Activated effector memory CD4-positive, alpha-beta T cell treated with Interleukin-2 at 50 U/mL for 16 hours (primary cell): ENCODE results near the gene PMEL.
A peak's percentile ranks its signal among the peaks of the same experiment; 100 is the strongest.
"Not testable (repeated sequence)": the region's sequence is repeated elsewhere in the genome, so short reads cannot be mapped to it uniquely, and the experiment has no call there.

Experiments
- DNase-seq: peaks from one replicate; pipeline ENCODE4 v3.0.0-alpha.2; 2020

PMEL gene

DNA sequence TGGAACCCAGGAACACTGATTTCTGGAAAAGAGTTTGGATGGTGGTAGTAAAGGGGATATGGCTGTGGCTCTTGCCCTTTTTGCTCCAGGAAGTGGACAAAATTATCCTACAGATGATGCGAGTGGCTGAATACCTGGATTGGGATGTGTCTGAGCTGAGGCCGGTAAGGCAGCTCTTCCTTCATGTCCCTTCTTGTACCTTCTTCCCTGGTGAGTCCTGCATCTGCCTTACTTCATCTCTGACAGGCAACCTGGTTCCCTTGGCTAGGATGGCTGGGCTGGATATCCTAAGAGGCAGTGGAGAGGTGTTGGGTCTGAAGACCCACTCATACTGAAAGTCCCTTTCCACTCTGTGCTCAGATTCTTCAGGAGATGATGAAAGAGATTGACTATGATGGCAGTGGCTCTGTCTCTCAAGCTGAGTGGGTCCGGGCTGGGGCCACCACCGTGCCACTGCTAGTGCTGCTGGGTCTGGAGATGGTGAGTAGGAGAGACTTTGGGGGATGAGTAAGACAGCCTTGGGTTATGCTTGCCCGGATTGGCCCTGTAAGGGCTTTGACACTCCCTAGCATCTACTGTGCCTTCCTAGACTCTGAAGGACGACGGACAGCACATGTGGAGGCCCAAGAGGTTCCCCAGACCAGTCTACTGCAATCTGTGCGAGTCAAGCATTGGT, 26.9 kb downstream of the PMEL start:
- DNase-seq: no peak

DNA sequence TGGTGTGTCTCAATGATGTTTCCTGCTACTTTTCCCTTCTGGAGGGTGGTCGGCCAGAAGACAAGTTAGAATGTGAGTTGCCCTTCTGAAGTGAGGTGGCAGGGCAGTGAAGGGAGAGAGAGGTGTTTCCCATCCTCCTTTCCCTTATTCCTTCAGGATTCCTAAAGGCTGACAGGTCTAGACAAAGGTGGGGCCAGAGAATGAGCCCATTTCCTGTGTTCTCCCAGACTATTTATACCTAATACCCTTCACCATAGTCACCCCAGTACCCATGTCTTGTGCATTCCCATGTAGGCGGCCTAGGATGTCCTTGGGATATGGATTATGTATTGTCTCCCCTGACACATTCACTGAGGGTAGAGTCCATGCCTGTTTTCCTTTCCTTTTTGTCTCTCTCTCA, 27.9 kb downstream of the PMEL start:
- no peak for DNase-seq

DNA sequence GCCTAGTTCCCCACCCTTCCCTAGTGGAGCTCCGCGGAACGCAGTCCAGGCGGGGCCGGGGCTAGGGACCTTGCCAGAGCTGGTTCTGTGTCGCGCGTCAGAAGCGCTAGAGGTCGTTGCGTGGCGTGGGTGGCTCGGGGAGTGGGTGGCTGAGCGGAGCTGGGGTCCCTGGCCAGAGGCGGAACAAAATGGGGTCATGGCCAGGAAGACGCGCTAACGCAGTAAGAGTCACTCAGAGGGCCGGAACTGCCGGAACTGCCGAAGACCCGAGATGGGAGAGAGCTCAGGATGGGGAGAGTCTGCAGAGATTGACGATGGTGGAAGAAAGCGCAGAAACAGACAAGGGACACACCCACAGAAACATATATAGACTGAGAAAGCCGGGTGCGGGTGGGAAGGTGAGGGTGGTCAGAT, 30.1 kb downstream of the PMEL start:
- peak; percentile 14 for DNase-seq

DNA sequence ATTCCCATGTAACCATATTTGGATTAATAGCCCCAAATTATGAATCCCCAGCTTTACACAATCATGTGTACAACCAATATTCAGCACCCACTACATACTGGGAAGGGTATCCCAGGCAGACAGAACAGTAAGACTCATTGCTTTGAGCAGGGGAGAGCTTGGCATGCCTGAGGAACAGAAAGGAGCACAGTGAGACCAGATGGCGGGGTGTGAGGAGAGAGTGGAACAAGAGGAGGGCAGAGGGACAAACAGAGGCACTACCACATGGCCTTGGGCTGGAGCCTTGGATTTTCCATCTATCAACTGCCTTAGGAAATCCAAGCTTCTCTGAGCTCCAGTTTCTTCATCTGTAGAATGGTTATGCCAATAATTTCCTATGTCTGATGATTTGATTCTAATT, 31.1 kb downstream of the PMEL start:
- no peak for DNase-seq

DNA sequence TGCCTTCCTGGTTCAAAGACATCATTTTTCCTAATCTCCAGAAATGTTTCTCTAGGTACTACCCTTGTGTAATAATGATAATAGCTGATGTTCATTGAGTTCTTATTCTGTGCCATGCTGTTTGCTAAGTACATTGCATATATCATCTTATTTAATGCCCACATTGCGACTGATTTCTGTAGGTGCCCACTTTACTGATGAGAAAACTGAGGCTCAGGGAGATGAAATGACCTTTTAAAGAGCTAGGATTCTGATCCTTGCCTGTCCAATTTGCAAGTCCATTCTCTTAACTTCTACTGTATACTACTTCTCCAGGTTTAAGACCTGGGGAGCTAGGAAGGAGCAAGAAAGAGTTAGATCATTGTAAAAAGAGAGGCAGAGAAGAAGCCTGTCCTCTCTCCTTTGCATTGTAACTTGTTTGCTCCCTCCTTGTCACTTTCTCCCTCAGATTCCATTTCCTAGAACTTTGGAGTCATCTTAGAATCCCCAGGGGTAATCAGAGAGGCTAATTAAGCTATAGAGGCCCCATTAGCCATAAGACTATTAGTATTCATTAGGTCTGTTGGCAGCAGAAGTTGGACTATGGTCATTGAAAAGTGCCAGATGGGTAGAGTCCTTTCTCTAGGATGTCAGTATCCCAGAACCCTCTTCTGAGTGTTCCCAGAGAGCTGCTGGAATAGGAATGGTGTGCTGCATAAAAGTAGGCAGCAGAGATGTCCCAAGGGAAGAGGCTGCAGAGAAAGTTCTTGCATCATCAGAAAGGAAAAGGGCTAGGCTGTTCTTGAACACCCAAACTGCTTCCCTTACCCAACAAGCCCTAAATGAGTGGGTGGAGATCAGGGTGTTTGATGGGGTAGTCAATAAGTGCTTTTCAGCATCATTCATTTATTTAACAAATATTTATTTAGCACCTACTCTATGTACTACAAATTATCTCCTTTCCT, 31.8 kb downstream of the PMEL start:
- no peak for DNase-seq

DNA sequence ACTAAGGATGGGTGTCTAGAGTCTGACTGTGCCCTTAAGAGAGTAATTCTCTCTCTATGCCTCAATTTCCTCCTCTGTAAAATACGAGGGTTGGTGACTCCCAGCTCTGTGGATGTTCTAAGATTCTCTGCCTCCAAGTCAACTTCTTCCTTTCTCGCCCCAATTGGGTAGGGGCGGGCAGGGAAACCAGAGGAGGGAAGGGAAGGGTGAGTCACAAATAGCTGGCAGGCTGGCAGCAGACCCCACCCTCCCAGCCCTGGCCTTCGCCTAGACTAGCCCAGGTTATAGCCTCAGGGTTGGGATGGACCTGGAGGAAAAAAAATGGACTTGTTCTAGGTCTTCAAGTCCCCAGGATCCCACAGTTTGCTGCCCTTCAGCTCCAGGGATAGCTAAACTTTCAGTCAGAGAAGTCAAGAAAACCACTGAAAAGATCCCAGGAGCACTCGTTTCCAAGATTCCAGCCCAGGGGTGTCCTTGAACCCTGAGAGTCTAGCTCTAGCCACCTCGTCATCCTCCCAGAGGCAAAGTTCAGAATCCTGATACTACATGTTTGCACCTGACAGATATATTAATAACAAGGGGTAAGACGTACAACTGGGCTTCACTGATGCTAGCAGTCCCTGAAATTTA, 32.6 kb downstream of the PMEL start:
- no peak for DNase-seq

DNA sequence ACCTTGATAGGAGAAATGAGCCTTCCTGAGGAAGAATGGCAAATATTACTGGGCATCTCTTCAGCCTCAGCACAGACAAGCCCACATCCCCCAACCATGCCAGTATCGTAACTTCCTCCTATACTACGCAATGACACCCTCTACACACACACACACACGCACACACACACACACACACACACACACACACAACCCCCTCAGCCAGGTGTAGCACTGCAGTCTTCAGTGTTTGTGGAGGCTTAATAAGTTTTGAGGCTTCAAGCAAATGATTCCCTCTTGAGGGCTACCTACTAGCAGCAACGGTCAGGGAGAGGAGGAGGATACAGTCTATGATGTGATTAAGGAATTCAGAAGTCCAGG, 33.3 kb downstream of the PMEL start:
- peak; percentile 51 for DNase-seq

DNA sequence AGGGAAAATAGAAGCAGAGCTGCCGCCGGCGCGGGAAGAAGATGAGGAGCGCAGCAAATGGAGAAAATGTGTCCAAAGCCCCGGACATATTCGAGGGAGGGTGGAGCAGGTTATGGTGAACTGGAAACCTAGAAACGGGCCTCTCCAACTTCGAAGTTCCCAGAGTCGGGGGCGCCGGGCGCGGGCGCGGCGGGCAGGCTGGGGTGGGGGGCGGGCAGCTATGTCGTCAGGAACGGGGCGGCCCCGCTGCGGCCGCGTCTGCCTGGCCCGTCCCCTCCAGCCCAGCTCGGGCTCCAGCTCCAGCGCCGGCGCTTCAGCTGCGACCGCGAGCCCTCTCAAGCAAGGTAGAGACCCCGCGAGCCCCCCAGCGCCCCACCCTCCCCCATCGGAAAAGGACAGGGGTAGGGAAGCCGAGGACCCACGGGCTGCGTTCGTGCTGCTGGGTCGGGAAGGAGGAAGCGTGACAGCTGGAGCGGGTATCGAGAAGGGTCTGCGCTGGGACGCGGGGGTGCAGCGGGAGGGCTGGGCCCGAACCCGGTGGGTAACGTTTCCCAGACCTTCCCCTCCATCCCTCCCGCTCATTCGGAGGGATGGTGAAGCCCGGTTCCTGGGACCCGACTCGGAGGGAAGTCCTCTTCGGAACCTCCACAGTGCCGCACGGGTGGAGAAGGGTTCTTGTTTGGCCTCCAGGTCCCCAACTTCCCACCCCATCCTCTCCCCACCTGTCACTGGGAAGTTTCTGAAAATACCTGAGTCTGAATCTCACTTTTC, 33.9 kb downstream of the PMEL start:
- DNase-seq: peak; percentile 18

DNA sequence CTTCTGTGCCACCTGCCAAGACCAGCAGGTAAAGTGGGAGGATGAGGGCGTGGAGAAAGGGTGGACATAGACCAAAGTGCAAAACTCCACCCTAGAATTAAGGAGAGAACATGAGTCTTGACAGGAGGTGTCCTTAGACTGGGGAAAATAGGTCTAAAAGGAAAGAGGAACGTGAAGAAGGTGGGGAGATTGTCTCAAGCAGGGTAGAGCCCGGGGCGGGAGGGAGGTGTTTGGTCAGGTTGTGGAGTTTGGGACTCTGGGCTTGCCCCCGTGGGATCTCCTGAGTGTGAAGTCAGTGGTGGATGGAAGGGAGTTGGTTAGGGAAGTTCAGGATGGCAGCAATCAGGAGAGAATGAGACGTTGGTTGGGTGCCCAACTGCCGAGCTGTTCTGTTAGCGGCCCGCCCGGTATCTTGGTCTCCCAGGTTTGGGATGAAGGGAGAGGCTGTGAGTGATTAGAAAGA, 34.5 kb downstream of the PMEL start:
- no peak for DNase-seq

DNA sequence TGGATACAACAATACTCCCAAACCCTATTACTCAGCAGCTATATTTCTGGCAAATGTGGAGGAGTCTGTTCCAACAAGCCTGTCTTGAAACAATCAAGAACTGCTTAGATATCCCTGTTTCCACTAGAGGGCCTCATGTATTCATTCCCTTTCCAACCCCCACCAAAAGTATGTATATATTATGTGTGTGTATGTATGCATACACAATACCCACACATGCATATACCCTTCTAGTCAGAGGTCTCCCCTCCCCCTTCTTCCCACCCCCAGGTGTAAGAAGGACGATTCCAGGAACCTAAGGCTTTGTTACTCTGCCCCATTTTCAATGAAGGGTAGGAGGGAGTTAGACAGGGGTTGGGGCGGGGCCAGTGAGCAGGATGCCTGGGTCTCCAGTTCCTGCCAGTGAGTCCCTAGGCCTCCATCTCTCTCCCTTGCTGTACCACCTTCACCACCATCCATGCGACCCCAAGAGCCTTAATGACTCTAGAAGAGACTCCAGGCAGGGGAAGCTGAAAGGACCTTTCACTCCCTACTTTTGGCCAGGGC, 35.0 kb downstream of the PMEL start, which contains the start of gene DGKA:
Gene DGKA (plus strand): TSS at position 392 of the 546 bp plus-strand sequence. CDS start 5,342 bp downstream, outside the sequence.
- DNase-seq: peak; percentile 77

DNA sequence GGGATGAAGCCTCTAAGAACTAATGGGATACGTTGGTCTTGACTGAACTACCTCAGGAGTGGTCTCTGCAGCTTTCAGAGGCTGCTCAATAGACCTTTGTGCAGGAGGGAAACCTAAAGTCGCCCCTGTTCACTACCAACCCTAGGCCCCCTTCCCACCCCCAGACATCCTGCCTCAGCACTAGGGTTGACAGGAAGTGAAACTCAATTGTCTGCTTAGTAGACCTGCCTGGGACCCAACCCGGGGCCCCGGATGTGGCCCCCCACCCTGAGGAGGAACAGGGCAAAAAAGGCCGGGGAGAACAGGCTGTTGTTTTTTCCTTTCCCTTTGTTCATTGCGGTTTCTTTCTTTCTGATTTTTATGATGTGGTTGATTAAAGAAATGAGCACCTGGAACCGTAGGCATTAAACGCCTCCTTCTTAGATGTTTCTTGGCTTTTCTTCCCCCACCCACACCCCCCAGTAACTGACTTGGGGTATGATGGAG, 36.5 kb downstream of the PMEL start:
- DNase-seq: peak; percentile 90

DNA sequence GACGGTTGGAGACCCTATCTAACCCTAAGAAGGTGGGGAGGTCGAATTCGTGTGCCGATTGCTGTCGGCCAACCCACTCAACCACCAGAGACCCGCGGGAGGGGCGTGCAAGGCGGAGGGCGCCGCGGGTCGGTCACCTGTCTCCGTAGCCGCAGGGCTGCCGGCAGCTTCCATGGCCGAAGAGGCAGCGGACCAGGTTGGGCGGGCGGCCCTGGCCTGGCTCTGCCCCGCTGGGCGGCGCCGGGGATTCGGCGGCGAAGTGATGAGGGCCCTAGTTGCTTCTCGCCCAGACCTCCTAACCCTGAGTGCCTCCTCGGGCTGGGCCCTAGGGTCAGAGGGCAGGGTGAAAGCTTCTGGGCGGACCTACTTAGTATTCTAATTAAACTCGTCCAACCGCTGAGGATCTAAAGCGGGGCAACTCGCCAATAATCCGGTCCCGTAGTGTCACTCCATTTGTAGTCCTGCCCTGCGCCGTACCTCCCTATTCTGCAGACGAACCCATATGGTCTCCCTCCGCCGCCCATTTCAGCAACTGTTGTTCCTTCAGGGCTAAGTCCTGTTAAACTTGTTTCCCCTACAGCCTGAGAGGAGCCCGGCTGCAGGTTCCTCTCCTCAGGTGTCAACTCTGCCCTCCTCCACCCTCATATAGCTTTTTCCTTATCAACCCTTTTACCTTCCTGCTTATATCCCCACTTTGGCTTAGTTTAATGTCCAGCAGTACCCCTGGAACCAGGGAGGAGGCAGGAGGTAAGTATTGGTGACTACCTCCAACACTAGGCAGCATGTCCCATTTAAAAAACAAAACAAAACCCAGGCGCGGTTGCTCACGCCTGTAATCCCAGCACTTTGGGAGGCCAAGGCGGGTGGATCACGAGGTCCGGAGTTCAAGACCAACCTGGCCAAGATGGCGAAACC, 38.0 kb downstream of the PMEL start, which contains the start of gene PYM1:
Gene PYM1 (minus strand): TSS at position 307 of the 915 bp plus-strand sequence. CDS start 133 bp downstream, at position 174.
- DNase-seq: peak; percentile 70

DNA sequence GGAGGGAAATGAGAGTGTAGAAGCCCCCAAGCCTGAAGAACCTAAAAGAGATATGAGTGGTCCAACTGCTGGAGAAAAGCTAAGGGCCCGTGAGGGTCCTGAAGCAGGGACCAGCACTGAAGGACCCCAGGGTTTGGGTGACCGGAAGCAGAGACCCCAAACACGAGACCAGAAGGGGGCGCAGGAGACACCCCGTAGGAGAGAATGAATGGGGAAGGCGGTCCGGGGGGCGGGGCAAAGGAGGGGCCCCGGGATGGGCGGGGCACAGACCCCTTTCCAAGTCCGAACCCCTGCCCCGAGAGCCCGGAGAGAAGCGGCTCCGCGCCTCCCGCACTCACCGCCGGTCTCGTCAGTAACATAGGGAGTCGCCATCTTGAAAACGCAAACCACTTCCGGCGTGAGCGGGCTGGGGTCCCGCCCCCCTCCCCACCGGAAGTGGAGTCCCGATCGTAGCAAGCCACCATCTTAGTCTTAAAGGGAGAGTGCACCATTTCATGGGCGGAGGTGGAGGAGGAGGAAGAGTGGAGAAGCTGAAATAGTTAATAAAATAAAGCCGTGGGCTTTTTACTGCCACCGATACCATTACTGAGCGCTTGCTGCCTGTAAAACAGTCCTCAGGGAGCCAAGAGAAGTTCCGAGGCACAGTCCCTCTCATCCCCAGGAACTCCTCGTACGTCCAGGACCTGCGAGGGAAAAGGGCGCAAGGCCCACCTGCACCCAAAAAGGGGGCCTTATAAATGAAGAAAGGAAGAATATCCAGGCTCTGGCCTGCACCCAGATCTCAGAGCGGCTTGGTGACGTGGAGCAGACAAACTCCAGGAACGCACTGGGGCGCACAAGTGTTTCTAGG, 38.9 kb downstream of the PMEL start:
- DNase-seq: peak; percentile 89

DNA sequence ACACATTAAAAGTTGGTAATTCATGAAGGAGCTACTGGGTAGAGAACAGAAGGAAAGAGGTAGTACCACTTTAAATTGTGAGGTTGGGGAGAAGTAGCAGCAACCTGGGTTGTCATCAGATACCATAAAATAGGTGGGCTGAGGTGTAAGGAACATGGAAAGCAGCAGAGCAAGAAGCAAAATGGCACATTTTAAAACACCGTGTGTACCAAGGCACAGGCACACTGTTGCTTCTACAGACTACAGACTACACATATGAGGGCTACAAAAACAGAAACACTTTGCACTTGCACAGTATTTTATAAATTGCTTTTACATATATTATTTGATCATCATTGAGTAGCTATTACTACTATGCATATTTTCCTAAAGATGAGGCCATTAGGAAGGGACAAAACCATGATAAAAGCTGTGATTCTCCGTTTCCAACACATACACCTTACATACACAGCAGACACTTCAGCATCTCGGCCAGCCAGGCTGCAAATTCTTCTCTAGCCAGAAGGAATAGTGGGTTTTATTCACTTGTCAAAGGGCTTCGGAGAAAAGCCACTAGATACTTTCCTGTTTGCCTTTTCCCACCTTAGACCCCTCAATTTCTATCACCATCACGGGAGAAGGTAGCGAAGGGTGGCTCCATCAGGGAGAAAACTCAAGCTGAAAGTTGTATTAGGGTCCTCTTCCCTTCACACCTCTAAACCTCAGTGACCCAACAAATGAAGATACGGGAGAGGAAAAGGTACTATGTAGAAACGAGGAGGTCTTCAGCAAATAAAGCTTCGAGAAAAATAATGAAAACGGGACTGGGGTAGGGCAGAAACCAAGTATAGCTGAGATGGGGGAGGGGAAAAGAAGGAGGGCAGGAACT, 39.7 kb downstream of the PMEL start:
- DNase-seq: no peak

DNA sequence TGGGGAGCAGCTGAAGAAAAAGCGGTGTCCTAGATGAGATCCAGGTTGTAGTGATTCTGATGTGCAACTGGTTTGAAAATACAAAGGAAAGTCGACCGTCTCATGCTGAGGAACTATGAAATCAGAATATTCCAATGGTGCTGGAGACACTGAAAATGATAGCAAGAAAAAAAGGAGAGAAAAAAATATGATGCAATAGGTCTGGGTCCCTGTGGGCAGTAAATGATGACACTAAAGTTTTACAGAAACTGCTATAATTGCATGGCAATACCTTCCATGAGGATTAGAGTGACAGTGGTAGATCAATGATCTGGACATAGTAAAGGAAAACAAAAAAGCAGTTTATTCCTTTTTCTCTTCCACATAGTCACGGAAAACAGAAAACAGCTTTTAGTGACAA, 40.5 kb downstream of the PMEL start:
- DNase-seq: no peak

DNA sequence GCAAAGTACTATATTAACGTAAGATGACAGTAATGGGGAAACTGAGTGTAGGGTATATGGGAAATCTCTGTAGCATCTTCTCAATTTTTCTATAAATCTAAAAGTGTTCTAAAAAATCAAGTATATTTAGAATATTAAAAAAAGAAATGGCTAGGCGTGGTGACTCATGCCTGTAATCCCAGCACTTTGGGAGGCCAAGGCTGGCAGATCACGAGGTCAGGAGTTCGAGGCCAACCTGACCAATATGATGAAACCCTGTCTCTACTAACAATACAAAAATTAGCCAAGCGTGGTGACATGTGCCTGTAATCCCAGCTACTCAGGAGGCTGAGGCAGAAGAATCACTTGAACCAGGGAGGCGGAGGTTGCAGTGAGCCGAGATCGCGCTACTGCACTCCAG, 42.2 kb downstream of the PMEL start:
- DNase-seq: not testable (repeated sequence)

DNA sequence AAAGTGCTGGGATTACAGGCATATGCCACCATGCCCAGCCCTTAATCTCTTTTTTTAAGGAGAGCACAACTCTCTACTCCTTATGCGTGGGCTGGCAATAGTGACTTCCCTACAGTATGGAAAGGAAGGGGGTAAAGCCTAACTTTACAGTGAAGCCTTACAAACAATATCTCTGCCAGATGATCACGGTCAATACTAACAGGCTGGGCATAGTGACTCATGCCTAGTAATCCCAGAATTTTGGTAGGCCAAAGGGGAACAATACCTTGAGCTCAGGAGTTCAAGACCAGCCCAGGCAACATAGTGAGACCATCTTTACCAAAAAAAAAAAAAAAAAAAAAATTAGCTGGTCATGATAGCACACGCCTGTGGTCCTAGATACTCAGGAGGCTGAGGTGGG, 43.7 kb downstream of the PMEL start:
- DNase-seq: no peak

DNA sequence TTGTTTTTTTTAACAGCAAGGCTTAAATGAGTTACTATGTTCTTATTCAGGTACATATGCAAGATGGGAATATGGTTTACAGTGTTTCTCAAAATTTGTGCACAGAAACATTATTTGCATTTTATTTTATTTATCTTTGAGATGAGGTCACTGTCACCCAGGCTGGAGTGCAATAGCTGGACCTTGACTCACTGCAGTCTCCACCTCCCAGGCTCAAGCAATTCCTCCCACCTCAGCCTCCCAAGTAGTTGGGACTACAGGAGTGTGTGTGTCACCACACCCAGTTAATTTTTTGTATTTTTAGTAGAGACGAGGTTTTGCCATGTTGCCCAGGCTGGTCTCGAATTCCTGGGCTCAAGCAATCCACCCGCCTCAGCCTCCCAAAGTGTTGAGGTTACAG, 46.8 kb downstream of the PMEL start:
- DNase-seq: not testable (repeated sequence)

DNA sequence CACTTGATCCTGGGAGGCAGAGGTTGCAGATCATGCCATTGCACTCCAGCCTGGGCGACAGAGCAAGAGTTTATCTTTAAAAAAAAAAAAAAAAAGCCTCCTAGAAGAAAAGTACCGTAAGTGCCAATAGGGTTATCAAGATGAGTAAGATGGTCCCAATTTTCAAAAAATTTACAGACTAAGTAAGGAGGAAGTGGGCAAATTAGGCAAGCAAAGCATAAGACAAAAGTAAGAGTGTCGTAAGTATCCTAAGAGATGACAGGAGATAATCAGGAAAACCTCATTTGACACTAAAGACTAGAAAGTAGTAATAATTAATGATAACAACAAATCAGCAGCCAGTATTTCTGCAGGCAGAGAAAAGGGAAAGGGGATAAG, 50.4 kb downstream of the PMEL start:
- DNase-seq: no peak
